Measurements from ENCODE around the gene ACTA1.
A peak's percentile ranks its signal among the peaks of the same experiment; 100 is the strongest.
"Not testable (repeated sequence)": the region's sequence is repeated elsewhere in the genome, so short reads cannot be mapped to it uniquely, and the experiment has no call there.

Gene ACTA1

GRCh38 chr1:229409616-229410369 lies 24.1 kb downstream of the ACTA1 start:
- DNase-seq (ENCODE audit: low read depth, low spot score), result no peak

- peak; percentile 23 for DNase-seq (ENCODE audit: low read depth, low spot score)
These were observed 25.3 kb downstream of the ACTA1 start for GRCh38 chr1:229408458-229409037.

- DNase-seq (ENCODE audit: low read depth, low spot score), result peak; percentile 7
These were observed 26.5 kb downstream of the ACTA1 start for GRCh38 chr1:229407206-229408026.

GRCh38 chr1:229406798-229407197 lies 27.1 kb downstream of the ACTA1 start:
- DNase-seq (ENCODE audit: low read depth, low spot score), result peak; percentile 39

GRCh38 chr1:229403573-229403972 lies 30.3 kb downstream of the ACTA1 start:
- DNase-seq (ENCODE audit: low read depth, low spot score), result no peak

- DNase-seq (ENCODE audit: low read depth, low spot score), result no peak
These were observed 30.9 kb downstream of the ACTA1 start for GRCh38 chr1:229402993-229403392.

- DNase-seq (ENCODE audit: low read depth, low spot score), result not testable (repeated sequence)
These were observed 31.6 kb downstream of the ACTA1 start for GRCh38 chr1:229402329-229402728.

GRCh38 chr1:229397762-229398161 lies 36.1 kb downstream of the ACTA1 start:
- no peak for DNase-seq (ENCODE audit: low read depth, low spot score)

GRCh38 chr1:229396585-229397206 lies 37.2 kb downstream of the ACTA1 start:
- DNase-seq (ENCODE audit: low read depth, low spot score), result no peak

- not testable (repeated sequence) for DNase-seq (ENCODE audit: low read depth, low spot score)
These were observed 39.4 kb downstream of the ACTA1 start for GRCh38 chr1:229394517-229394916.

- DNase-seq (ENCODE audit: low read depth, low spot score), result no peak
These were observed 41.0 kb downstream of the ACTA1 start for GRCh38 chr1:229392936-229393335.

GRCh38 chr1:229390130-229390529 lies 43.8 kb downstream of the ACTA1 start:
- no peak for DNase-seq (ENCODE audit: low read depth, low spot score)

- peak; percentile 15 for DNase-seq (ENCODE audit: low read depth, low spot score)
These were observed 44.9 kb downstream of the ACTA1 start for GRCh38 chr1:229388897-229389580.

- DNase-seq (ENCODE audit: low read depth, low spot score), result no peak
These were observed 47.9 kb downstream of the ACTA1 start for GRCh38 chr1:229385853-229386456.

- no peak for DNase-seq (ENCODE audit: low read depth, low spot score)
These were observed 49.1 kb downstream of the ACTA1 start for GRCh38 chr1:229384822-229385221.

- no peak for DNase-seq (ENCODE audit: low read depth, low spot score)
These were observed 49.9 kb downstream of the ACTA1 start for GRCh38 chr1:229383961-229384360.

- no peak for DNase-seq (ENCODE audit: low read depth, low spot score)
These were observed 50.7 kb downstream of the ACTA1 start for GRCh38 chr1:229383188-229383587.

Measured in astrocyte of the hippocampus (primary cell).